RWPE1 (cell line): ENCODE measurements around the gene CTBP2.
"Not testable (repeated sequence)": the region's sequence is repeated elsewhere in the genome, so short reads cannot be mapped to it uniquely, and the experiment has no call there.

Experiments used
- CTCF ChIA-PET: fragments of 350-600 bp; sonication (Branson Sonifier 250); formaldehyde crosslinking; extraction: SDS; loops from one replicate; lab custom pipeline; 2021; lab: Yijun Ruan, JAX
- POLR2A ChIA-PET: fragments of 400-600 bp; formaldehyde crosslinking; extraction: SDS; loops from one replicate; lab custom pipeline; 2020; ENCODE audit warnings: antibody characterized with exemption; ENCODE audit not compliant: low non-redundant PET; lab: Yijun Ruan, JAX
- DNase-seq: peaks from one replicate; pipeline ENCODE4 v3.0.0; 2012; ENCODE audit warnings: low spot score
- H3K27ac ChIP-seq: fragments of 450-650 bp; 2 replicates; pipeline ENCODE4 v1.5.1; 2017
- CTCF ChIP-seq: fragments of 450-650 bp; conservative IDR thresholded peaks from 2 replicates; pipeline ENCODE4 v1.5.1; 2017; ENCODE audit warnings: low read depth, mild to moderate bottlenecking

Gene CTBP2

GRCh38 chr10:125164421-125164820 is 4.1 kb upstream of the CTBP2 start:
- DNase-seq = no peak
- ChIA-PET CTCF (interaction anchor here (1.0 kb wide), 1 partner anchor 45 kb away, joined by 4 read pairs; no protein-coding TSS in a partner anchor), POLR2A (no interaction called here)
- H3K27ac ChIP-seq = no peak overlapping the region
- TF ChIP-seq CTCF = no peak

GRCh38 chr10:125163803-125164202 is 3.4 kb upstream of the CTBP2 start:
- no peak for DNase-seq
- no peak for TF ChIP-seq CTCF
- ChIA-PET POLR2A (no interaction called here), CTCF (no interaction called here)
- H3K27ac ChIP-seq = no peak overlapping the region

GRCh38 chr10:125163312-125163711 is 2.9 kb upstream of the CTBP2 start:
- CTCF ChIA-PET = interaction anchor here (0.6 kb wide), 1 partner anchor 1794 kb away, joined by 5 read pairs; no protein-coding TSS in a partner anchor
- POLR2A ChIA-PET, H3K27ac ChIP-seq, DNase-seq: not testable (repeated sequence)

- peak overlapping the region; percentile 98 for H3K27ac ChIP-seq
- ChIA-PET POLR2A (no interaction called here), CTCF (interaction anchor here (0.6 to 0.8 kb wide), 4 partner anchors 8 to 1793 kb away, joined by 3 to 5 read pairs (median 4); no protein-coding TSS in a partner anchor)
- TF ChIP-seq CTCF = no peak
- DNase-seq = no peak
Observed at GRCh38 chr10:125162120-125162931, 2.0 kb upstream of the CTBP2 start.

GRCh38 chr10:125161707-125162119 is 1.4 kb upstream of the CTBP2 start:
- 0 out of 2 replicates have a peak, but pooled peaks have one; percentile 27 for TF ChIP-seq CTCF
- peak overlapping the region; percentile 98 for H3K27ac ChIP-seq
- CTCF ChIA-PET = interaction anchor here (0.6 to 0.8 kb wide), 3 partner anchors 9 to 103 kb away, joined by 3 to 5 read pairs (median 4); no protein-coding TSS in a partner anchor
- DNase-seq = no peak
- POLR2A ChIA-PET = no interaction called here

- peak; percentile 67 for TF ChIP-seq CTCF
- ChIA-PET POLR2A (interaction anchor here (0.6 kb wide), 4 partner anchors 44 to 500 kb away, joined by 4 to 9 read pairs (median 6); no protein-coding TSS in a partner anchor), CTCF (interaction anchor here (0.6 to 0.8 kb wide), 4 partner anchors 9 to 1860 kb away, joined by 4 to 5 read pairs (median 4); no protein-coding TSS in a partner anchor)
- DNase-seq = peak; percentile 96
- H3K27ac ChIP-seq = peak overlapping the region; percentile 98
Observed at GRCh38 chr10:125160856-125161706, 718 bp upstream of the CTBP2 start.
